ENCODE measurements around the gene KIF5A. TPM values are rescaled to one million over a fixed set of nuclear protein-coding genes. Genes with fewer than 3 reads are reported as not detected.
"Not testable (repeated sequence)": the region's sequence is repeated elsewhere in the genome, so short reads cannot be mapped to it uniquely, and the experiment has no call there.

The KIF5A gene
- total RNA-seq, 1 donor from 2014 or later = 1.8 TPM

GRCh38 chr12:57515934-57516541 lies 33.8 kb upstream of the KIF5A start:
- Mint-ChIP-seq H3K27ac (peak overlapping the region; percentile 51), H3K9me3 (no peaks in the 10 kb centered on the region), H3K36me3 (ENCODE audit: low read depth) (peaks cover 86% of the 10 kb centered on the region), H3K4me3 (no peak overlapping the region), H3K4me1 (peaks cover 32% of the 10 kb centered on the region), H3K27me3 (no peaks in the 10 kb centered on the region)
- intact Hi-C loops (cut with micrococcal nuclease) = no loop called here
- DNase-seq = no peak

- no peak overlapping the region for H3K27ac Mint-ChIP-seq
- intact Hi-C loops (cut with micrococcal nuclease) = no loop called here
Observed at GRCh38 chr12:57516617-57517153, 33.2 kb upstream of the KIF5A start.

GRCh38 chr12:57517187-57517586 lies 32.7 kb upstream of the KIF5A start:
- H3K4me1 Mint-ChIP-seq = peaks cover 40% of the 10 kb centered on the region
- intact Hi-C loops (cut with micrococcal nuclease) = no loop called here
- DNase-seq = no peak
- H3K9me3 Mint-ChIP-seq = no peaks in the 10 kb centered on the region
- H3K4me3 Mint-ChIP-seq = no peak overlapping the region
- no peak overlapping the region for H3K27ac Mint-ChIP-seq
- H3K36me3 Mint-ChIP-seq (ENCODE audit: low read depth) = peaks cover 77% of the 10 kb centered on the region
- no peaks in the 10 kb centered on the region for H3K27me3 Mint-ChIP-seq

More at GRCh38 chr12:57516617-57517153, 33.2 kb upstream of the KIF5A start:
- Mint-ChIP-seq H3K4me1 (peaks cover 37% of the 10 kb centered on the region), H3K36me3 (ENCODE audit: low read depth) (peaks cover 80% of the 10 kb centered on the region), H3K9me3 (no peaks in the 10 kb centered on the region), H3K27me3 (no peaks in the 10 kb centered on the region), H3K4me3 (no peak overlapping the region)
- no peak for DNase-seq

- H3K27ac Mint-ChIP-seq; H3K27me3 Mint-ChIP-seq; DNase-seq; intact Hi-C loops (cut with micrococcal nuclease); H3K9me3 Mint-ChIP-seq: not testable (repeated sequence)
- Mint-ChIP-seq H3K4me3 (peak overlapping the region; percentile 29), H3K4me1 (peaks cover 40% of the 10 kb centered on the region), H3K36me3 (ENCODE audit: low read depth) (peaks cover 72% of the 10 kb centered on the region)
Observed at GRCh38 chr12:57517718-57518117, 32.1 kb upstream of the KIF5A start.

GRCh38 chr12:57518176-57518919 lies 31.5 kb upstream of the KIF5A start:
- peak overlapping the region; percentile 97 for H3K4me3 Mint-ChIP-seq
- H3K4me1 Mint-ChIP-seq = peaks cover 41% of the 10 kb centered on the region
- DNase-seq = no peak
- intact Hi-C loops (cut with micrococcal nuclease) = no loop called here
- H3K36me3 Mint-ChIP-seq (ENCODE audit: low read depth) = peaks cover 65% of the 10 kb centered on the region
- no peaks in the 10 kb centered on the region for H3K27me3 Mint-ChIP-seq
- H3K9me3 Mint-ChIP-seq = no peaks in the 10 kb centered on the region
- H3K27ac Mint-ChIP-seq = peak overlapping the region; percentile 4

GRCh38 chr12:57518920-57519795 lies 30.7 kb upstream of the KIF5A start:
- no peaks in the 10 kb centered on the region for H3K9me3 Mint-ChIP-seq
- H3K27me3 Mint-ChIP-seq = no peaks in the 10 kb centered on the region
- H3K4me1 Mint-ChIP-seq = peaks cover 49% of the 10 kb centered on the region
- H3K4me3 Mint-ChIP-seq = peak overlapping the region; percentile 97
- DNase-seq = no peak
- peaks cover 63% of the 10 kb centered on the region for H3K36me3 Mint-ChIP-seq (ENCODE audit: low read depth)
- intact Hi-C loops (cut with micrococcal nuclease) = no loop called here
- H3K27ac Mint-ChIP-seq = peak overlapping the region; percentile 100

GRCh38 chr12:57519796-57520052 lies 30.1 kb upstream of the KIF5A start:
- H3K9me3 Mint-ChIP-seq = no peaks in the 10 kb centered on the region
- intact Hi-C loops (cut with micrococcal nuclease) = loop anchor here (1.0 to 5.0 kb wide), 8 partner anchors 28 to 832 kb away; partner anchors contain the start of genes ARHGAP9, CDK4, CTDSP2 and DCTN2
- no peaks in the 10 kb centered on the region for H3K27me3 Mint-ChIP-seq
- peak overlapping the region; percentile 97 for H3K4me3 Mint-ChIP-seq
- peaks cover 62% of the 10 kb centered on the region for H3K36me3 Mint-ChIP-seq (ENCODE audit: low read depth)
- peak overlapping the region; percentile 100 for H3K27ac Mint-ChIP-seq
- peaks cover 54% of the 10 kb centered on the region for H3K4me1 Mint-ChIP-seq
- no peak for DNase-seq

- intact Hi-C loops (cut with micrococcal nuclease) = loop anchor here (1.0 to 5.0 kb wide), 8 partner anchors 27 to 833 kb away; partner anchors contain the start of genes ARHGAP9, CDK4, CTDSP2 and DCTN2
- H3K4me1 Mint-ChIP-seq = peaks cover 56% of the 10 kb centered on the region
- H3K27me3 Mint-ChIP-seq = no peaks in the 10 kb centered on the region
- H3K27ac Mint-ChIP-seq = peak within 1 kb of the TSS; percentile 100
- no peaks in the 10 kb centered on the region for H3K9me3 Mint-ChIP-seq
- H3K4me3 Mint-ChIP-seq = peak within 1 kb of the TSS; percentile 97
- H3K36me3 Mint-ChIP-seq (ENCODE audit: low read depth) = peaks cover 61% of the 10 kb centered on the region
- DNase-seq = peak; percentile 100
Observed at GRCh38 chr12:57520053-57520818, 29.6 kb upstream of the KIF5A start, which contains the start of gene DDIT3. Gene DDIT3, minus strand, starts transcription at chr12:57520514. Its CDS starts 3,108 bp downstream, at chr12:57517406.

GRCh38 chr12:57521525-57522010 lies 28.3 kb upstream of the KIF5A start:
- Mint-ChIP-seq H3K4me1 (peaks cover 56% of the 10 kb centered on the region), H3K36me3 (ENCODE audit: low read depth) (peaks cover 50% of the 10 kb centered on the region), H3K27ac (peak overlapping the region; percentile 100), H3K27me3 (no peaks in the 10 kb centered on the region), H3K9me3 (no peaks in the 10 kb centered on the region), H3K4me3 (peak overlapping the region; percentile 97)
- intact Hi-C loops (cut with micrococcal nuclease) = loop anchor here (1.0 to 5.0 kb wide), 5 partner anchors 59 to 834 kb away; partner anchors contain the start of genes CTDSP2, OS9, PIP4K2C and PTGES3
- DNase-seq = peak; percentile 80

- H3K9me3 Mint-ChIP-seq = no peaks in the 10 kb centered on the region
- peak within 1 kb of the TSS; percentile 97 for H3K4me3 Mint-ChIP-seq
- peaks cover 56% of the 10 kb centered on the region for H3K4me1 Mint-ChIP-seq
- H3K27ac Mint-ChIP-seq = peak within 1 kb of the TSS; percentile 100
- intact Hi-C loops (cut with micrococcal nuclease) = loop anchor here (1.0 to 5.0 kb wide), 5 partner anchors 60 to 835 kb away; partner anchors contain the start of genes CTDSP2, OS9, PIP4K2C and PTGES3
- DNase-seq = peak; percentile 98
- peaks cover 49% of the 10 kb centered on the region for H3K36me3 Mint-ChIP-seq (ENCODE audit: low read depth)
- H3K27me3 Mint-ChIP-seq = no peaks in the 10 kb centered on the region
Observed at GRCh38 chr12:57522011-57522886, 27.6 kb upstream of the KIF5A start, which contains the start of gene MBD6. Gene MBD6, plus strand, starts transcription at chr12:57522824. Its CDS starts 1,480 bp downstream, at chr12:57524304.

GRCh38 chr12:57522887-57523705 lies 26.7 kb upstream of the KIF5A start:
- Mint-ChIP-seq H3K4me3 (peak overlapping the region; percentile 96), H3K36me3 (ENCODE audit: low read depth) (peaks cover 47% of the 10 kb centered on the region), H3K9me3 (no peaks in the 10 kb centered on the region), H3K4me1 (peaks cover 51% of the 10 kb centered on the region), H3K27me3 (no peaks in the 10 kb centered on the region), H3K27ac (peak overlapping the region; percentile 88)
- intact Hi-C loops (cut with micrococcal nuclease) = loop anchor here (1.0 to 5.0 kb wide), 5 partner anchors 61 to 836 kb away; partner anchors contain the start of genes CTDSP2, OS9, PIP4K2C and PTGES3
- DNase-seq = peak; percentile 80

Measured in activated CD4-positive, alpha-beta T cell treated with anti-CD3 and anti-CD28 coated beads, Interleukin-2, amount 10 ng/mL, durations not matched to agents 24 days and 14 days (primary cell).